Right lung (tissue), 5 donors: ENCODE results near the gene CEP250. TPM values are rescaled to one million over a fixed set of nuclear protein-coding genes. Genes with fewer than 3 reads are reported as not detected.
"Not testable (repeated sequence)": the region's sequence is repeated elsewhere in the genome, so short reads cannot be mapped to it uniquely, and the experiment has no call there.

Source experiments
- DNase-seq, 2 donors: peaks; one replicate each; pipeline ENCODE4 v3.0.0-alpha.2; 2013
- polyA plus RNA-seq, 5 donors: library from polyadenylated mRNA; unstranded; fragments of 120-200 nt; gene quantifications; one replicate each; pipeline versions ENCODE4 v1.2.1 to v1.2.3, GENCODE V29; 2013; ENCODE audit warnings: inconsistent platforms in 1 of 5, low replicate concordance in 1 of 5; ENCODE audit not compliant: insufficient read length in 5 of 5, insufficient read depth in 1 of 5

CEP250 gene
- polyA plus RNA-seq, 5 donors: 49.0 to 68.7 (median 63.3) TPM

DNA sequence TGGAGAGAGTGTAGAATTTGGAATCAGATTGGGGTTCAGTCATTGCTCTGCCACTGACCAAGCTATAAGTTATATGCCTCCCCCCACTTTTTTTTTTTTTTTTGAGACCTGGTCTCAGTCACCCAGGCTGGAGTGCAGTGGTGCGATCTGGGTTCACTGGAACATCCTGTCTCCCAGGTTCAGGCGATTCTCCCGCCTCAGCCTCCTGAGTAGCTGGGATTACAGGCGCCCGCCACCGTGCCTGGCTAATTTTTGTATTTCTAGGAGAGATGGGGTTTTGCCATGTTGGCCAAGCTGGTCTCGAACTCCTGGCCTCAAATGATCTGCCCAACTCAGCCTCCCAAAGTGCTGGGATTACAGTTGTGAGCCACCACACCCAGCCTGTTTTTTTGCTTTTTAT is 1.3 kb downstream of the CEP250 start:
- DNase-seq: not testable (repeated sequence)

DNA sequence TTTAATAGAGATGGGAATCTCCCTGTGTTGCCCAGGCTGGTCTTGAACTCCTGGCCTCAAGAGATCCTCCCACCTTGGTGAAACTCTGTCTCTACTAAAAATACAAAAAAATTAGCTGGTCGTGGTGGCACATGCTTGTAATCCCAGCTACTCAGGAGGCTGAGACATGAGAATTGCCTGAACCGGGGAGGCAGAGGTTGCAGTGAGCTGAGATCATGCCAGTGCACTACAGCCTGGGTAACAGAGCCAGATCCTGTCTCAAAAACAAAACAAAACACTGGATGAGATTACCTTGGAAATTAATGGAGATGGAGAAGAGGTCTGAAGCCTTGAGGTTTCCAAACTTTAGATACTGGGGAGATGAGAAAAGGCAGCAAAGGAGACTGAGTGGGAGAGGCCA is 2.1 kb downstream of the CEP250 start:
- DNase-seq: not testable (repeated sequence)

DNA sequence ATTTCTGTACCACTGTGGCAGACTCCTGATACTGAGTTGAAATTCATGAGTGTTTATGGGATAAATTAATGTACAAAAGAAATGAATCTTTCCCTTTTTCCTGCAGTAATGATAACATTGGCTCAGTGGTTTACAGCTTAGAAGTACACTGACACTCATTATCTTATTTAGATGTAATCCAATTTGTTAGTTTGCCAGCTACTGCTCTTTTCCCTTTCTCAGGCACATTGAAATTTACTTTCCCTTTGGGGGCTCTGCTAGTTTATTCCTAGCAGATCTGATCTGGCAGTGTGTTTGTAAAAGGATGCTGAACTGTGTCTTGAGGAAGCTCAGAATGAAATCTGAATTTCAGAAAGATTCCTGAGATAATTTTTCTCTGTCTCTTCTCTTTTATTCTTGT is 3.0 kb downstream of the CEP250 start:
- no peak for DNase-seq

DNA sequence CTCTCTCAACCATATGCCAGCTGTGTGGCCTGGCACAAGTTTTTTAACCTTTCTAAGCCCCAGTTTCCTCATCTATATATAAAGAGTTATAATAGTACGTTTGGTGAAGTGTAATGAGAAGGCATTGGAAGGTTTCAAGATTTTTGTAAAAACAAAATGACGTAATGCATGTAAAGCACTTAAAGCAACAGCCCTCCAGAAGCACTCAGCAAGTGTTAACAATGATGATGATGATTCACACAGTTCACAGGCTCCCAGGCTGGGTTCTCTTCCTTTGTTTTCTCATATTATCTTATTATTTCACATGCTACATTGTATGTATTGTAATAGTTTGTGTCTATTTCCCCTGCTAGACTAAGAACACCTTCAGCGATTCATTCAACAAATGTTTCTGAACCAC is 6.2 kb downstream of the CEP250 start:
- DNase-seq: no peak

DNA sequence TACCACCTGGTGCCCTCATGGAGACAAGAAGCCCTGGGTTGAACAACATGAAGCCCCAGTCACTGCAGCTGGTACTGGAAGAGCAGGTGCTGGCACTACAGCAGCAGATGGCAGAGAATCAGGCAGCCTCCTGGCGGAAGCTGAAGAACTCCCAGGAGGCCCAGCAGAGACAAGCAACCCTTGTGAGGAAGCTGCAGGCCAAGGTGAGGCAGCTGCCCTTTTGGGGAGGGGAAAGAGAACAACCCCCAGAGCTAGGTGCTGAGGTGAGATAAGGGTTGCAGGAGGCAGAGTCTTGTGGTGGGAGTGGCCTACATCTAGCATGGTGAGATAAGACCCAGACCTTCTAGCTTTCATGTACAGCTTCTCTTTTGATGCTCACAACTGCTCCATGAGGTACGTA is 7.0 kb downstream of the CEP250 start:
- DNase-seq: no peak

DNA sequence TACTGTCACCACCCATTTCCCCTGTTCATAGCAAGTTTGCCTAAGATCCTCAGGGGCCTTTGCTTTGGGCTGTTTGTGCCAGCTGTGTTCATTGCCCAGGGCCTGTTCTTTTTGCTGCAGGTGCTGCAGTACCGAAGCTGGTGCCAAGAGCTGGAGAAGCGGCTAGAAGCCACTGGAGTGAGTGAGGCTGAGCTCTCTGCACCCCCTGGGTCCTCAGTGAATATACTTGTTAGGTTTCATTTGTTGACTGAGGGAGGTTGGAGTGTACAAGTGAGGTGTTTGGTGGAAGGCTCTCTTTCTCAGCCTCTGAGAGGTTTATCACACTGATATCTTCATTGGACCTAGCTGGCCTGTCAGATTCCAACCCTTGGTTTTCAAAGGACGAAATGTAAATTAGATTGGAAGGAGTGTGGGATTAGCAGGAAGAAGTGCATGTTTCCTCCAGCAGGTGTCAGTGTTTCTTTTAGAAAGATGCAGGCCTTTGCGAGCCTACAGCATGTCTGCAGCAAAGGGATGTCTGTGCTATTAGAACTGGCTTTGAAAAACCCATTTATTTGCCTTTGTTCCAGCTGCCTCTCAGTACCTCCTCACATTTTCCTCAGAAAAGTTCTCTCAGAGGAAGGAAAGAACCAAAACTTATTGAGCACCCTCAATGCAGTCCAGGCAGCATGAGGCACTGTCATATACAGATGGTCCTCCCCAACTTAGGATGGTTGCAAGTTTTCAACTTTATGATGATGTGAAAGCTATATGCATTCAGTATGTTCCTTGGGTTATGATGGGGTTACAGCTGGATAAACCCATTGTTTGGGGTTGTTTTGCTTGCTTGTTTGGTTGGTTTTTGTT is 8.3 kb downstream of the CEP250 start:
- DNase-seq: peak; percentile 26 to 50

DNA sequence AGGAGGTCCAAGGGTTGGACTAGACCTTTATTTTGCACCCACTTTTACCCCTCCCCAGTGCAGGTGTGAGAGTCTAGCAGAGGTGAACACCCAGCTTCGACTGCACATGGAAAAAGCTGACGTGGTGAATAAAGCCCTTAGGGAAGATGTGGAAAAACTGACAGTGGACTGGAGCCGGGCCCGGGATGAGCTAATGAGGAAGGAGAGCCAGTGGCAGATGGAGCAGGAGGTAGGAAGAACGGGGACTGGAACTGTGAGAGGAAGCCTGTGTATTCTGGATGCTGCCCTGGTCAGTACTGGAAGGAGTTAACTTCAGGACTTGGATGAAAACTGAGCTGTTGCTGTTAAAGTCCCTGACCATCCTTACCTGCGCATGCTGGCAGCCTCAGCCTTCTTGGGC is 10.6 kb downstream of the CEP250 start:
- no peak for DNase-seq

DNA sequence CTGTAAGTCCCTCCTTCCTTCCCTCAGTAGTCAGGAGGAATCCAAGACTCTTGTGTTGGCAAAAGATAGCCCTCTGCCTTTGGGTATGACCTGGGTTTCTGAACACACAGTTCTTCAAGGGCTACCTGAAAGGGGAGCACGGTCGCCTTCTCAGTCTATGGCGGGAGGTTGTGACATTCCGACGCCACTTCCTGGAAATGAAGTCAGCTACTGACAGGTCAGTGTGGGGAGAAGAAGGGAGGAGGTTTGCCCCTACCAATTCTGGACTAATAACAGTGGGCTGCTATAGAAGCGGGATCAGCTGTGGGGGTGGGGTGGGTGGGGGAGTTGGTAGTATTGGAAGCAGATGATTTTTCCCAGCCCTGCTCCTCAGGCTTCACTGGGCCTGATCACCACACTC is 11.5 kb downstream of the CEP250 start:
- DNase-seq: no peak

DNA sequence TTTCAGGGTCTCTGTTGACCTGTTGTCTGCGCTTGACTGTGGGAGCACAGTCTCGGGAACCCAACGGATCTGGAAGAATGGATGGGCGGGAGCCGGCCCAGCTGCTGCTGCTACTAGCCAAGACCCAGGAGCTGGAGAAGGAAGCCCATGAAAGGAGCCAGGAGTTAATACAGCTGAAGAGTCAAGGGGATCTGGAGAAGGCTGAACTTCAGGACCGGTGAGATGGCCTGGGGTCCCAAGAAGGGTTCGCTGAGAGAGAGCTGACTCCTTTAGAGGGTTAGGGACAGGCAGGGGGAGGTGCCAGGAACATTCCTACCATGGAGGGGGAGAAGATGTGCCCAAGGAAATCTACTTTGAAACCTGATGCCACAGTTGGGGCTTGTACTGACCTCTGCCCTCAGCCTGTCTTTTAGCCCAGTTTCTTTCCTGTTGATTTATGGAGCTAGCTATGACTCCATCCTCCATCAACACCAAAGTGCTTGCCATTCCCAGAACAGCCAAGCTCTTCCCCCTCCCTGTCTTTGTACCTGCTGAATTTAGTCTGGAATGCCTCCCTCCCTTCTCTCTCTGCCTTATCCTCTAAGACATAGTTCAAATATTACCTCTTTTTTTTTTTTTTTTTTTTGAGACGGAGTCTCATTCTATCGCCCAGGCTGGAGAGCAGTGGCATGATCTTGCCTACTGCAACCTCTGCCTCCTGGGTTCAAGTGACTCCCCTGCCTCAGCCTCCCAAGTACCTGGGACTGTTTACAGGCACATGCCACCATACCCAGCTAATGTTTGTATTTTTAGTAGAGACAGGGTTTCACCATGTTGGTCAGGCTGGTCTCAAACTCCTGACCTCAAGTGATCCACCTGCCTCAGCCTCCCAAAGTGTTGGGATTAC is 12.2 kb downstream of the CEP250 start:
- DNase-seq: no peak

DNA sequence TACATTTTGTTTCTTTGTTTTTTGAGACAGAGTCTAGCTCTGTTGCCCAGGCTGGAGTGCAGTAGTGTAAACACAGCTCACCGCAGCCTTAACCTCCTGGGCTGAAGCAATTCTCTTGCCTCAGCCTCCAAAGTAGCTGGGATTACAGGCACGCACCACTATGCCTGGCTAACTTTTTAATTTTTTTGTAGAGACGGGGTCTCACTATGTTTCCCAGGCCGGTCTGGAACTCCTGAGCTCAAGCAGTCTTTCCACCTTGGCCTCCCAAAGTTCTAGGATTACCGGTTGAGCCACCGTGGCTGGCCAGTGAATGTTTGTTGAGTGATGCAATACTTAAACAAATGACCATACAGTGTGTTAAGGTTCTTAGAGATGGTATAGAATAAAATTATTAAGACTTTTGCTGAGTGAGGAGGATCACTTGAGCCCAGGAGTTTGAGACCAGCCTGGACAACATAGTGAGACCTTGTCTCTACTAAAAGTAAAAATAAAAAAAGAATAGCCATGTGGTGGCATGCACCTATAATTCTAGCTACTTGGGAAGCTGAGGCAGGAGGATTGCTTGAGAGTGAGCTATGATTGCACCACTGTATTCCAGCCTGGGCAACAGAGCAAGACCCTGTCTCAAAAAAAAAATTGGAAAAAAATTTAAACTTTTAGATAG is 13.4 kb downstream of the CEP250 start:
- no peak for DNase-seq

DNA sequence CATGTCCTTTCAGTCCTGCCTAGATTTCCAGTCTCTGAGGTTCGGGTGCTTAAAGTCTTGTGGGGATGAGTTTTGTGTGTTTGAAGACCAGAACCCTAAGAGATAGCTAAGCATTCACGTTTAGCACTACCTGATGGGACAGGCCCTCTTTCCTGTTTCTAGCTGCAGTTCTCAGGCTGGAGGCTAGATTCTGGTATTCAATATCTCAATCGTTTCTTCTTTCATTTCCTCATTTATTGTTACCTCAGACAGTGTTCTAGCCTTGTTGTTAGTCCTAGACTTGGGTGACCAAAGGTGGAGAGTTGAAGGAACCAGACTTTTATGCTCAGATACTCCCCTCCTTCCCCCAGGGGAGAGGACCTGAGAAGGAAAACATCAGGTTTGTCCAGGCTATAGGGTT is 16.8 kb downstream of the CEP250 start:
- DNase-seq: no peak

DNA sequence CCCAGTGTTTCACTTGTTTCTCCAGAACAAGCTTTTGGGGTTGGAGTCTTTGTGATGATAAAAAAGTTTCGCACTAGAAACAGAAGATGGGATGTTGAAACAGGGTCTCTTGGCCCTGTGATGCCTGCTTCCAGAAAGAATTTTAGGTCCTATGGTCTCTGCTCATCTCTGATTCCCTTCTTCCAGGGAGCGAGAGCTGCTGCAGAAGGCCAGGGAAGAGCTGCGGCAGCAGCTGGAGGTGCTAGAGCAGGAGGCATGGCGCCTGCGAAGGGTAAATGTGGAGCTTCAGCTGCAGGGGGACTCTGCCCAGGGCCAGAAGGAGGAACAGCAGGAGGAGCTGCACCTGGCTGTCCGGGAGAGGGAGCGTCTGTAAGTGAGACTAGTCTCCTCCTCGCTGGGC is 18.3 kb downstream of the CEP250 start:
- DNase-seq: no peak

DNA sequence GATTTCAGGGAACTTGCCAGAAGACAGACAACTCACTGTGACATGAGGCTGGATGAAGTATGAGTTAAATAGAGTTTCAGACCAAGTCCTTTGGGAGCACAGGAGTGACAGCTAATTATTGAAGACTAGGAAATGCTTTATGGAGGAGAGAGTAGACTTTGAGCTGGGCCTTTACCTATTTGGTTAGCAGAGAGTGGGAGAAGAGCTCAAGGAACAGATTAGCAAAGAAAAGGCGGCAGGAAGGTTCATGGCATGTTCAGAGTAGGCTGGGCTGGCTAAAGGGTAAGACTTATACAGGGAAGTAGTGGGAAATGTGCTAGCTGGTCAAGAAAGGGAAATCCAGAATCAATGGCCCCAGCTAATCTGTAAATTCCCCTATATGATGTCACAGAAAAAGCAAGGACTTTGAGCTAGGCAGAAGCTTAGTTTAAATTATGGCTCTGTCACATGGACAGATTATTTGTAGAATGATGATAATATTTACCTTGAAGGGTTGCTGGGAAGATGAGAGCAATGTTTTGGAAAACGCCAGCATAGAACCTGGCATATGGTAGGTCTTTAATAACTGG is 19.0 kb downstream of the CEP250 start:
- no peak for DNase-seq

DNA sequence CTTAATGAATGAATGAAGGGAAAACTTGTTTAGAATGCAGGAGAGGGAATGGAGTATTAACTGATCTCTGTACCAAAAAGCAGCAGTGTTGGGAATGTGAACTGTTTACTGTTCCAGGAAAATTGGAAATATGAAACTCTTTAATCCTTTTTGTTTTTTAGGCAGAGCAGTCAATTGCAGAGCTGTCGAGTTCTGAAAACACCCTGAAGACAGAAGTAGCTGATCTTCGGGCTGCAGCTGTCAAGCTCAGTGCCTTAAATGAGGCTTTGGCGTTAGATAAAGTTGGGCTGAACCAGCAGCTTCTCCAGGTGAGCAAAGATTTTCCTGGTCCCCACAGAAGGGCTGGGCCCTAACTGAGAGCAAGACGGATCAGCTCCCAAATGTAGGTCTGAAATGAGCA is 20.9 kb downstream of the CEP250 start:
- DNase-seq: no peak

DNA sequence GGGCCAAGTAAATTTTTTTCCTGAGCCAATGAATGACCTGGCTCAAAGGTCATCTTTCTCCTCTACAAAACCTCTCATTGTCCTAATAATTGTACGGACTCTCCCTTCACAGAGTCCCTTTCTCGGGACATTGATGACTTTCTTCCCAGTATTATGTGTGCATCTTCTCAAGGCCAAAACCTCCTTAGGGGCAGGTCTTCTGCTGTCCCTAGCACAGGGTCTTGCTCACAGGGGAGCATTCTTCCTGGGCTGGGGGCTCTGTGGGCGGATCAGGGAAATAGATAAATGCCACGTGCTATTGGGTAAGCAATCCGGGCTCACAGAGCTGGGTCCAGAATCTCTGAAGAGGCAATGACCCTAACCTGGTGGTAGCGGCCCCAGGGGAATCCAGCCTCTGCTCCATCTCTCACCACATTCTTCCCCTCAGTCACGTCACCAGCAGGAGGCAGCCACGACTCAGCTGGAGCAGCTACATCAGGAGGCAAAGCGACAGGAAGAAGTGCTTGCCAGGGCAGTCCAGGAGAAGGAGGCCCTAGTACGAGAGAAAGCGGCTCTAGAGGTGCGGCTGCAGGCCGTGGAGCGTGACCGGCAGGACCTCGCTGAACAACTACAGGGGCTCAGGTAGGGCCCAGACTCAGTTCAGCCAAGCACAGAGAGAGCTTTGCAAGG is 23.5 kb downstream of the CEP250 start:
- DNase-seq: no peak

DNA sequence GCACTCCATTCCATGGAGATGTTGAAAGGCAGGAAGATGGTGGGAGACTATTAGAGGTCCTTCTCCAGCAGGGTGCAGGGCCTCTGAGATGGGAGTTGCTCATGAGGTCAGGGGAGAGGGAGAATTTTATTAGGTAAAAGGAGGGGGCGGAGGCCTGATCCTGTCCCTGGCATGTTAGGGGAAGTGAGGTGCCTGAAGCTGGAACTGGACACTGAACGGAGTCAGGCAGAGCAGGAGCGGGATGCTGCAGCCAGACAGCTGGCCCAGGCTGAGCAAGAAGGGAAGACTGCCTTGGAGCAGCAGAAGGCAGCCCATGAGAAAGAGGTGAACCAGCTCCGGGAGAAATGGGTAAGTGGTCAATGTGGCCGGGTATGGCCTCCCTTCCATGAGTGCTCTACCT is 24.4 kb downstream of the CEP250 start:
- DNase-seq: no peak

DNA sequence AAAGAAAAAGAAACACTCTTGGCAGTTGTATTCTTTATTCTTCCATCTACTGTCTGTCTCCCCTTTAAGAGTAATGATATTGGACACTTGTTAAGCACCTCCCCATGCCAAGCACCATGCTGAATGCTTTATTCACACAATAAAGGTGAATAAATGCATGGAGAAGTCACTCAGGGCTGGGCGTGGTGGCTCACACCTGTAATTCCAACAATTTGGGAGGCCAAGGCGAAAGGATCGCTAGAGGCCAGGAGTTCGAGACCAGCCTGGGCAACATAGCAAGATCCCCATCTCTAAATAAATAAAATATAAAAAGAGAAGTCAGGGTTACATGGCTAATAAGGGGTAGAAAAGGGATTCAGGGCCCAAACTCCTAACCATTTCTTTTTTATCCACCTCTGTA is 32.1 kb downstream of the CEP250 start:
- no peak for DNase-seq

DNA sequence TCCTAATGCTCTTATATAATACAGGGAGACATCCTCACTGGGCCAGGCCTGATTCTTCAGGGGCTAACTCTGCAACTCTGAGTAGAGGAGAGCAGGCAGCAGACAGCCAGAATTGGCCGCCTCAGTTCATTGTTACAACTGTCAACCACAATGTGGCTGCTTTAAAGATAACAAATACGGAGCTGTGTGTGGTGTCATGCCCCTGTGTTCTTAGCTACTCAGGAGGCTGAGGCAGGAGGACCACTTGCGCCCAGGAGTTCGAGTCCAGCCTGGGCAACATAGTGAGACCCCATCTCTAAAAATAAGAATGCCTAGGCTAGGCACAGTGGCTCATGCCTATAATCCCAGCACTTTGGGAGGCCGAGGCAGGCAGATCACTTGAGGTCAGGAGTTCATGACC is 34.3 kb downstream of the CEP250 start:
- no peak for DNase-seq

DNA sequence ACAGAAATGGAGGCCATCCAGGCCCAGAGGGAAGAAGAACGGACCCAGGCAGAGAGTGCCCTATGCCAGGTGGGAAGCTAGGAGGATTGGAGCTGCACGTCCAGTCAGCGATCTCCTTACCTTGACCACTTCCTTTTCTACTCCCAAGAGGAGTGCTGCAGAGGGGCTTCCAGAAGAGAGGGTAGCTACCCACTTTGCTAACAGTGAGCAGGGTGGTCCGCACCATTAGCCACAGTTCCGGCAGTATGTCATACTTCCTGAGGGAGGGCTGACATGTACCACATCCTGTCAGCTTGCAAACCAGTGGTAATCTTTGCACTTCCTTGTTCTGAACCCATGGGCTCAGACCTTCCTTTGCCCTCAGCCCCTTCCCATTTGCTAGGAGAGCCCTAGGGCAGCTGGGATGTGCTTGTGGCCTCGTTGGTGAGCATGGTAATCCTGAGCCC is 35.4 kb downstream of the CEP250 start:
- DNase-seq: no peak

DNA sequence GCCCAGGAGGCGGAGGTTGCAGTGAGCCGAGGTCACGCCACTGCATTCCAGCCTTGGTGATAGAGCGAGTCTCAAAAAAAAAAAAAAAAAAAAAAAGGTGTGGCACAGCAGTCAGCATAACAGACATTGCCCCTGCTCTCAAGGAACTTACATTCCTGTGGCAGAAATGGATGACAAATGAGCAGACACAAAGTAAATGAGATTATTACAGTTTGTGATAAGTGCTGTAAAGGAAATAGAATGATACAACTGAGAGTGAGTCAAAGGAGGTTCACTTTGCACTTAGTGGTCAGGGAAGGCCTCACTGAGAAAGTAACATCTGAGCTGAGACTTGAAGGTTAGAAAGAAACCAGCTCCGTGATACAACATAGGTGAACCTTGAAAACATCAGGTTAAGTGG is 36.4 kb downstream of the CEP250 start:
- no peak for DNase-seq

DNA sequence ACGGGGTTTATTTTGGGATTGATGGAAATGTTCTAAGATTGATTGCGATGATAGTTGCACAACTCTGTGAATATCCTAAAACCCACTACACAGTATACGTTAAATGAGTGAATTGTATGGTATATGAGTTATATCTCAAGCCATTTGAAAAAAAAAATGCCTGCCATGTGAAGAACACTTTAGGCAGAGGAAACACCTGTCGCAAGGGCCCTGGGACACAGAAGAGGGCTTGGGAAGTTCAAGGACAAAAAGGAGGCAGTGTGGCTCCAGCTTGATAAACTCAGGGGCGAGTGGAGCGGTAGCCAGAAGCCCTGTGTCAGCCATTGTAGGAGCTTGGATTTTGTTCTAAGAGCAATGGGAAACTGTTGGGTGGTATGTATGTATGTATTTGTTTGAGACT is 37.0 kb downstream of the CEP250 start:
- DNase-seq: no peak

DNA sequence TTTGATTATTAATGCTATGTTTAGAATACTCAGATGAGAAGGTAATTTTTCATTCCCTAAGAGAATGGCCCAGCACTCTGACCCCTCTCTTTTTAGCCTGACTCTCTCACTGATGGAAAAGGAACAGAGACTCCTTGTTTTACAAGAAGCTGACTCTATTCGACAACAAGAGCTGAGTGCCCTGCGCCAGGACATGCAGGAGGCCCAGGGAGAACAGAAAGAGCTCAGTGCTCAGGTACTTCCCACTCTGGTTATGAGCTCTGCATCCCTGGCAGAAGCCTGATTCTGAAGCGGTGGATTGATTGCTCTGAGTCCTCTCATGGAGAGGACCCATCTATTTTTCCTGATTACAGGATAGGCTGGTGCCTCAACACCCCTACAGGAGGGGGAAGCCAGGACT is 41.1 kb downstream of the CEP250 start:
- no peak for DNase-seq
